Mucosa of rectum (tissue), 2 donors: ENCODE results near the gene EXTL1.

Experiments
- H3K27ac ChIP-seq, 2 donors: one replicate each; pipeline ENCODE4 v1.7.0; 2013; ENCODE audit warnings: inconsistent platforms in 2 of 2, low read depth in 2 of 2, low read length in 2 of 2
- H3K27me3 ChIP-seq, 2 donors: one replicate each; pipeline ENCODE4 v1.7.0; 2013; ENCODE audit warnings: low read length in 2 of 2; ENCODE audit not compliant: control insufficient read depth in 2 of 2, insufficient read depth in 2 of 2
- H3K36me3 ChIP-seq, 2 donors: one replicate each; pipeline ENCODE4 v1.7.0; 2013; ENCODE audit warnings: low read length in 2 of 2; ENCODE audit not compliant: control insufficient read depth in 2 of 2, insufficient read depth in 2 of 2
- H3K4me1 ChIP-seq, 2 donors: one replicate each; pipeline ENCODE4 v1.7.0; 2013; ENCODE audit warnings: low read length in 2 of 2, mild to moderate bottlenecking in 1 of 2; ENCODE audit not compliant: control insufficient read depth in 2 of 2, insufficient read depth in 2 of 2
- H3K4me3 ChIP-seq, 2 donors: one replicate each; pipeline ENCODE4 v1.7.0; 2013; ENCODE audit warnings: low read length in 2 of 2
- H3K9ac ChIP-seq, 2 donors: one replicate each; pipeline ENCODE4 v1.7.0; 2013; ENCODE audit warnings: low read length in 2 of 2, low read depth in 1 of 2, mild to moderate bottlenecking in 1 of 2
- H3K9me3 ChIP-seq, 2 donors: one replicate each; pipeline ENCODE4 v1.7.0; 2013; ENCODE audit warnings: low read length in 2 of 2; ENCODE audit not compliant: control insufficient read depth in 2 of 2
- donor health status: healthy.
- donor health status: Normal muscosa, but diverticular disease.

Gene EXTL1

GRCh38 chr1:26053718-26054560 lies 32.4 kb downstream of the EXTL1 start:
- peaks cover 8 to 9% of the 10 kb centered on the region in 2 donors for H3K4me1 ChIP-seq
- no peak overlapping the region for H3K4me3 ChIP-seq
- no peaks in the 10 kb centered on the region for H3K36me3 ChIP-seq
- H3K9me3 ChIP-seq: no peaks in the 10 kb centered on the region
- H3K27me3 ChIP-seq: peaks cover 4 to 8% of the 10 kb centered on the region in 2 donors
- no peak overlapping the region for H3K9ac ChIP-seq
- H3K27ac ChIP-seq: no peak overlapping the region

GRCh38 chr1:26055041-26055440 lies 33.5 kb downstream of the EXTL1 start:
- H3K4me3 ChIP-seq: no peak overlapping the region
- peaks cover 0 to under 1% of the 10 kb centered on the region in 2 donors for H3K4me1 ChIP-seq
- H3K9me3 ChIP-seq: no peaks in the 10 kb centered on the region
- no peak overlapping the region for H3K9ac ChIP-seq
- H3K27ac ChIP-seq: no peak overlapping the region
- H3K27me3 ChIP-seq: peaks cover 7 to 8% of the 10 kb centered on the region in 2 donors
- no peaks in the 10 kb centered on the region for H3K36me3 ChIP-seq

DNA sequence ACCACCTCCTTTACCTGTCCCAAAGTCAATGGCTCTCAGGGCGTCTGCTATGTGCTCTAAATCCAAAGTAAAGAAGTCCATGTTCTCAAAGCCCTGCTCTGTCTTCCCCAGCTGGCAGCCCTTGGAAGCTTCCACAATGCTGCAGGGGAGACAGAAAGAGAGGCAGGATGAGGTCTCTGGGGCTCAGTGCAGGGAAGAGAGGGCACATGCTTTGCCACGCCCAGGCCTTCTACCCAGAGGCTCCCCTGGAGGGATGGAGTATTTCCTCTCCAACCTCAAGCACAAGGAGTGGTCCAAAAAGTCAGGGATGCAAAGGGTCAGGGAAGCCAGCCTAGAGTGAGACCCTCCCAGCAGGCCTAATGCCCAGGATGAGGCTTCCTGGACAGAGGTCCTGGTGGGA lies 35.6 kb downstream of the EXTL1 start:
- Histone ChIP-seq H3K9me3 (no peaks in the 10 kb centered on the region), H3K27ac (no peak overlapping the region), H3K36me3 (no peaks in the 10 kb centered on the region), H3K27me3 (peaks cover under 1 to 7% of the 10 kb centered on the region in 2 donors), H3K9ac (no peak overlapping the region), H3K4me3 (no peak overlapping the region), H3K4me1 (no peaks in the 10 kb centered on the region)

DNA sequence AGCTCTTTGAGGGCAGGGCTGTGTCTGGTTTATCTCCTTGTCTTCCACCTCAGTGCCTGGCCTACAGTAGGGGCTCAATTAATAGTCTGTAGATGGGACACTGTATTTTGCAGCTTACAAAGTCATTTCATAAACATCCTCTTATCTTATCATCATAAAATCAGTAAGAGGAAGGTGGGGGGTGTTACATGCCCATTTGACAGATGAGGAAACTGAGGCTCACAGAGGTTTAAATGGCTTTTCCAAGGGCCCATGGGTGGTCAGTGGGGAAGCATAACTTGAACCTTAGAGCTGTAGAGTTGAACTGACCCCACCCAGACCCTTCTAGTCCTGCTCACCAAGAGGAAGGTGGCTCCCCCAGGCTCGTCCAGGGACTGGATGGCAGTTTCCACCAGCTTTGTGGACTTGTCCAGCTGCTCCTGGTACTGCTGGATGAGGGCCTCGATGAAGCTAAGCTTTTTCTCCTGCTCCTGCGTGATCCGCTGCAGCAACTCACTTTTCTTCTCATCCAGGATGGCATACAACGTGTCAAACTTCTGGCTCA lies 36.5 kb downstream of the EXTL1 start:
- H3K4me3 ChIP-seq: no peak overlapping the region
- H3K36me3 ChIP-seq: no peaks in the 10 kb centered on the region
- H3K27me3 ChIP-seq: peaks cover 0 to 7% of the 10 kb centered on the region in 2 donors
- H3K4me1 ChIP-seq: no peaks in the 10 kb centered on the region
- H3K9me3 ChIP-seq: no peaks in the 10 kb centered on the region
- H3K9ac ChIP-seq: no peak overlapping the region
- H3K27ac ChIP-seq: no peak overlapping the region

DNA sequence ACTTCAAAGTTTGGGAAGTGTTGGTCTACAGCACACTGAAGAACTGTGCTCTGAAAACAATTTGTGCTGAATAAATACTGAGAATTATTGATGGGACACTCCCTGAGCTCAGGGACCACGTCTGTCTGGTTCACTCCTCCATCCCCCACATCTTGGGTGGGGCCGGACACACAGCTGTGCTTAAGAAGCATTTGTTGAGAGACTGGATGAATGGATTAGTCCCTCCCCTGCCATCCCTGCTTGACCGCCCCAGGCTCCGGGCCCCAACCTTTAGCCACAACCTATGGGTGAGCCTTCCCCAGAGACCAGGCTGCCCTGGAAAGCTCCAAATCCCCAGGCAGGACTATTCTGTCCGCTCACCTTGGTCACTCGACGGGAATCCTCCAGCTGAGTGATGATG lies 38.3 kb downstream of the EXTL1 start:
- no peak overlapping the region for H3K9ac ChIP-seq
- H3K27me3 ChIP-seq: peaks cover 0 to 3% of the 10 kb centered on the region in 2 donors
- no peak overlapping the region for H3K4me3 ChIP-seq
- H3K36me3 ChIP-seq: no peaks in the 10 kb centered on the region
- H3K27ac ChIP-seq: no peak overlapping the region
- no peaks in the 10 kb centered on the region for H3K9me3 ChIP-seq
- no peaks in the 10 kb centered on the region for H3K4me1 ChIP-seq

GRCh38 chr1:26060832-26061574 lies 39.4 kb downstream of the EXTL1 start:
- no peaks in the 10 kb centered on the region for H3K4me1 ChIP-seq
- no peak overlapping the region for H3K9ac ChIP-seq
- H3K27ac ChIP-seq: no peak overlapping the region
- no peak overlapping the region for H3K4me3 ChIP-seq
- no peaks in the 10 kb centered on the region for H3K36me3 ChIP-seq
- H3K27me3 ChIP-seq: peaks cover 0 to 3% of the 10 kb centered on the region in 2 donors
- H3K9me3 ChIP-seq: no peaks in the 10 kb centered on the region

- H3K36me3 ChIP-seq: no peaks in the 10 kb centered on the region
- no peak overlapping the region for H3K27ac ChIP-seq
- peaks cover 0 to 3% of the 10 kb centered on the region in 2 donors for H3K27me3 ChIP-seq
- no peak overlapping the region for H3K4me3 ChIP-seq
- no peaks in the 10 kb centered on the region for H3K4me1 ChIP-seq
- no peaks in the 10 kb centered on the region for H3K9me3 ChIP-seq
- H3K9ac ChIP-seq: no peak overlapping the region
Observed at GRCh38 chr1:26064553-26064952, 43.0 kb downstream of the EXTL1 start.

GRCh38 chr1:26066160-26066559 lies 44.6 kb downstream of the EXTL1 start:
- no peak overlapping the region for H3K27ac ChIP-seq
- no peak overlapping the region for H3K4me3 ChIP-seq
- H3K27me3 ChIP-seq: peaks cover 4 to 7% of the 10 kb centered on the region in 2 donors
- no peaks in the 10 kb centered on the region for H3K9me3 ChIP-seq
- no peaks in the 10 kb centered on the region for H3K4me1 ChIP-seq
- H3K9ac ChIP-seq: no peak overlapping the region
- no peaks in the 10 kb centered on the region for H3K36me3 ChIP-seq

GRCh38 chr1:26066857-26067256 lies 45.3 kb downstream of the EXTL1 start:
- Histone ChIP-seq H3K9me3 (no peaks in the 10 kb centered on the region), H3K27ac (no peak overlapping the region), H3K4me3 (no peak overlapping the region), H3K9ac (no peak overlapping the region), H3K27me3 (peaks cover 4 to 7% of the 10 kb centered on the region in 2 donors), H3K36me3 (no peaks in the 10 kb centered on the region), H3K4me1 (no peaks in the 10 kb centered on the region)

DNA sequence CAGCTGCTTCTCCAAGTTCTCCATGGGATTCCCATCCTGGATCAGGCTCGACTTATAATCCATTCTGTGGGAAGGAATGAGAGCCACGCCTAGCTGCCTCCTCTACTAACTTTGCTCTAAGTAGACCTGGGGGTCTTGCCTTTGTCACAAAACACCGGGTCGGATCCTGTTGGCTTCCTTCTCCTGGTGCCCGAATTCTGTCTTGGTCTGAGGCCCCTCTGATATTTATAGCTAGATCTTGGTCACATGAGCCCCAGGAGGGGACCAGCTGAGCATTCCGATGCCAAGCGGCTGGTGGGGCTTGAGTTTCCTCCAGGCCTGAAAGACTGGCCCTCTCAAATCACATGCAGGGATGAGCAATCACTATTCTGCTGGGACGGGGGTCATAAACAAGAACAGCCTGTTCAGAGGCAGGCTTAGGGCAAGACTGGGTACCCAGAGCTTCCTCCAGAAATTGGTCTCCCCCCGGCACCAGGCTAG lies 45.9 kb downstream of the EXTL1 start, which contains the start of gene TRIM63:
TSS of gene TRIM63 (minus strand) at position 199 of the 480 bp plus-strand sequence. CDS start at position 63, 136 bp downstream.
- H3K9me3 ChIP-seq: no peaks in the 10 kb centered on the region

More for the DNA sequence above, 45.9 kb downstream of the EXTL1 start, which contains the start of gene TRIM63:
- no peak within 1 kb of the TSS for H3K4me3 ChIP-seq
- H3K27me3 ChIP-seq: peaks cover 7 to 12% of the 10 kb centered on the region in 2 donors
- H3K27ac ChIP-seq: no peak within 1 kb of the TSS
- no peak within 1 kb of the TSS for H3K9ac ChIP-seq
- H3K4me1 ChIP-seq: no peaks in the 10 kb centered on the region
- H3K36me3 ChIP-seq: no peaks in the 10 kb centered on the region
